HG03442 (cell line): ENCODE measurements around the gene SLC14A1.

ENCODE experiments used
- ATAC-seq: cut with Tn5 transposase; IDR thresholded peaks from one replicate; pipeline ENCODE4 v1.9.1; 2021; ENCODE audit warnings: mild to moderate bottlenecking, moderate library complexity; ENCODE audit not compliant: unreplicated experiment

The SLC14A1 gene

GRCh38 chr18:45723567-45724355 is at the start of gene SLC14A1:
Gene SLC14A1, plus strand, starts transcription at chr18:45724181. Its CDS starts 6,140 bp downstream, at chr18:45730321.
- no peak for ATAC-seq

- no peak for ATAC-seq
Measured at GRCh38 chr18:45677276-45677807, 46.6 kb upstream of the SLC14A1 start.

GRCh38 chr18:45678441-45678840 is 45.5 kb upstream of the SLC14A1 start:
- no peak for ATAC-seq

- no peak for ATAC-seq
Measured at GRCh38 chr18:45678850-45679249, 45.1 kb upstream of the SLC14A1 start.

- ATAC-seq = no peak
Measured at GRCh38 chr18:45680066-45680690, 43.8 kb upstream of the SLC14A1 start.

GRCh38 chr18:45682181-45682580 is 41.8 kb upstream of the SLC14A1 start:
- ATAC-seq = no peak

- ATAC-seq = no peak
Measured at GRCh38 chr18:45684341-45685115, 39.5 kb upstream of the SLC14A1 start.

- peak; percentile 82 for ATAC-seq
Measured at GRCh38 chr18:45686891-45687611, 36.9 kb upstream of the SLC14A1 start.

- peak; percentile 29 for ATAC-seq
Measured at GRCh38 chr18:45687621-45688020, 36.4 kb upstream of the SLC14A1 start.

- ATAC-seq = no peak
Measured at GRCh38 chr18:45688113-45688512, 35.9 kb upstream of the SLC14A1 start.

GRCh38 chr18:45688833-45689232 is 35.1 kb upstream of the SLC14A1 start:
- peak; percentile 17 for ATAC-seq

GRCh38 chr18:45689396-45689795 is 34.6 kb upstream of the SLC14A1 start:
- no peak for ATAC-seq

- no peak for ATAC-seq
Measured at GRCh38 chr18:45690975-45691815, 32.8 kb upstream of the SLC14A1 start.

- no peak for ATAC-seq
Measured at GRCh38 chr18:45691816-45692179, 32.2 kb upstream of the SLC14A1 start.

- no peak for ATAC-seq
Measured at GRCh38 chr18:45702708-45703265, 21.2 kb upstream of the SLC14A1 start.

GRCh38 chr18:45708831-45709230 is 15.2 kb upstream of the SLC14A1 start:
- ATAC-seq = no peak

GRCh38 chr18:45712061-45712460 is 11.9 kb upstream of the SLC14A1 start:
- no peak for ATAC-seq

GRCh38 chr18:45713239-45713638 is 10.7 kb upstream of the SLC14A1 start:
- no peak for ATAC-seq

GRCh38 chr18:45715212-45715780 is 8.7 kb upstream of the SLC14A1 start:
- peak; percentile 81 for ATAC-seq
